ENCODE results near the gene IL23A.

GRCh38 chr12:56298828-56299227 is 39.9 kb upstream of the IL23A start:
- TF ChIP-seq CTCF (IDR thresholded peaks at IDR 0.05) (no peak), EP300 (IDR thresholded peaks at IDR 0.05) (no peak)

Measured in tibial nerve (tissue), 4 donors.